Coronary artery (tissue), 2 donors: ENCODE measurements around the gene CYP4X1.
A peak's percentile ranks its signal among the peaks of the same experiment; 100 is the strongest.
"Not testable (repeated sequence)": the region's sequence is repeated elsewhere in the genome, so short reads cannot be mapped to it uniquely, and the experiment has no call there.

Source experiments
- DNase-seq: peaks from one replicate; pipeline ENCODE4 v3.0.0-alpha.2; 2017; ENCODE audit warnings: low spot score
- H3K27ac ChIP-seq, 2 donors: fragments of 200-600 bp; sonication (generic); one replicate each; pipeline ENCODE4 v1.5.1; 2016 to 2019
- H3K4me3 ChIP-seq: fragments of 200-600 bp; sonication (generic); 2 replicates; pipeline ENCODE4 v1.5.1; 2016; ENCODE audit warnings: mild to moderate bottlenecking, moderate library complexity
- CTCF ChIP-seq: fragments of 200-600 bp; sonication (generic); IDR thresholded peaks from one replicate; pipeline ENCODE4 v1.5.1; 2019; ENCODE audit warnings: antibody characterized with exemption

Gene CYP4X1

GRCh38 chr1:47023268-47024140 is at the start of gene CYP4X1:
Gene CYP4X1, plus strand, starts transcription at chr1:47023669. Its CDS starts 149 bp downstream, at chr1:47023818.
- Histone ChIP-seq H3K27ac (peak within 1 kb of the TSS; percentile 92 to 97), H3K4me3 (peak within 1 kb of the TSS; percentile 80)
- no peak for DNase-seq
- TF ChIP-seq CTCF = no peak

- Histone ChIP-seq H3K27ac (no peak overlapping the region), H3K4me3 (no peak overlapping the region)
- no peak for TF ChIP-seq CTCF
- no peak for DNase-seq
Observed at GRCh38 chr1:46983166-46983829, 40.2 kb upstream of the CYP4X1 start.

GRCh38 chr1:46983830-46984586 is 39.5 kb upstream of the CYP4X1 start:
- TF ChIP-seq CTCF = no peak
- Histone ChIP-seq H3K27ac (no peak overlapping the region), H3K4me3 (no peak overlapping the region)
- DNase-seq = no peak

- not testable (repeated sequence) for H3K4me3 ChIP-seq, DNase-seq, H3K27ac ChIP-seq
Observed at GRCh38 chr1:46990541-46990940, 32.9 kb upstream of the CYP4X1 start.

- TF ChIP-seq CTCF = no peak
- no peak overlapping the region for H3K4me3 ChIP-seq
- no peak for DNase-seq
- no peak overlapping the region for H3K27ac ChIP-seq
Observed at GRCh38 chr1:46991083-46991923, 32.2 kb upstream of the CYP4X1 start.

- H3K4me3 ChIP-seq = no peak overlapping the region
- DNase-seq = no peak
- H3K27ac ChIP-seq = no peak overlapping the region
- no peak for TF ChIP-seq CTCF
Observed at GRCh38 chr1:46996659-46997281, 26.7 kb upstream of the CYP4X1 start.
